ENCODE measurements around the gene ANXA2R. TPM values are rescaled to one million over a fixed set of nuclear protein-coding genes. Genes with fewer than 3 reads are reported as not detected.
A peak's percentile ranks its signal among the peaks of the same experiment; 100 is the strongest.
"Not testable (repeated sequence)": the region's sequence is repeated elsewhere in the genome, so short reads cannot be mapped to it uniquely, and the experiment has no call there.

ANXA2R gene
- total RNA-seq, 1 donor from 2014 or later = 6.5 TPM

DNA sequence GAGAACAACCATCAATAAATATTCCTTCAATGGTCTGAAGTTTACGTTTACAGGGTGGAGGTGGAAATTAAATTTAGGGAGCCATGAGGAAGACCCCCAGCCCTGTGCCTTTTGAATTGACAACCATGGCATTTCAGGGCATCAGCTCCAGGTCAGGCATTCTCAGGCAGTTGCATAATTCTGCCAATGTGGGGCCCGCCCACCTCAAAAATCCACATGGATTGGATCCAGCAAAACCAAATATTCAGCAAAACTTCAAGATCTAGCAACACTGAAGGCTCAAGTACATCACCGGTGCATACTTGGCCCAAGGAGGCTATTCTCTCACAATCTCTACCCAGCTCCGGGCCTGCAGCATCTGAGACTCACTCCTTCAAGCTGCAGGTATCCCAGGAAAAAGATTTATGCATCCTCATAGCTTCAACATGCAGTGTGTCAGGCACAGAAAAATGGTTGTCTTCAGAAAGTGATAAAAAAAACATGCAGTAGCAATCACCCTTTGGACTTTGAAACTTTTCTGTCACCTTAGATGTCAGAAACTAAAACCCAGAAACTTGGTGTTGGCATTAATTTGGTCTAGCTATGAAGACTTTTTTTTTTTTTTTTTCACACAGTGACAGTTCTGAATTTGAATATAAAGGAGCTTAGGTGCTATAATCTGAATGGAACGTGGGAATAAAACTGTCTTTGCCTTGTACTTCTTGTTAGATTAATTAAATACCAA lies 21.4 kb upstream of the ANXA2R start:
- DNase-seq (ENCODE audit: low read depth in 2 of 2) = no peak

DNA sequence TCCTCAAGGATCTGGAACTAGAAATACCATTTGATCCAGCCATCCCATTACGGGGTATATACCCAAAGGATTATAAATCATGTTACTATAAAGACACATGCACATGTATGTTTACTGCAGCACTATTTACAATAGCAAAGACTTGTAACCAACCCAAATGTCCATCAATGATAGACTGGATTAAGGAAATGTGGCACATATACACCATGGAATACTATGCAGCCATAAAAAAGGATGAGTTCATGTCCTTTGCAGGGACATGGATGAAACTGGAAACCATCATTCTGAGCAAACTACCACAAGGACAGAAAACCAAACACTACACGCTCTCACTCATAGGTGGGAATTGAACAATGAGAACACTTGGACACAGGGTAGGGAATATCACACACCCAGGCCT lies 19.9 kb upstream of the ANXA2R start:
- not testable (repeated sequence) for DNase-seq (ENCODE audit: low read depth in 2 of 2)

DNA sequence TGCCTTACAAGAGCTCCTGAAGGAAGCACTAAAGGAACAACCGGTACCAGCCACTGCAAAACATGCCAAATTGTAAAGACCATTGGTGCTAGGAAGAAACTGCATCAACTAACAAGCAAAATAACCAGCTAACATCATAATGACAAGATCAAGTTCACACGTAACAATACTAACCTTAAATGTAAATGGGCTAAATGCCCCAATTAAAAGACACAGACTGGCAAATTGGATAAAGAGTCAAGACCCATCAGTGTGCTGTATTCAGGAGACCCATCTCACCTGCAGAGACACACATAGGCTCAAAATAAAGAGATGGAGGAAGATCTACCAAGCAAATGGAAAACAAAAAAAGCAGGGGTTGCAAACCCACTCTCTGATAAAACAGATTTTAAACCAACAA lies 15.0 kb upstream of the ANXA2R start:
- not testable (repeated sequence) for DNase-seq (ENCODE audit: low read depth in 2 of 2)

DNA sequence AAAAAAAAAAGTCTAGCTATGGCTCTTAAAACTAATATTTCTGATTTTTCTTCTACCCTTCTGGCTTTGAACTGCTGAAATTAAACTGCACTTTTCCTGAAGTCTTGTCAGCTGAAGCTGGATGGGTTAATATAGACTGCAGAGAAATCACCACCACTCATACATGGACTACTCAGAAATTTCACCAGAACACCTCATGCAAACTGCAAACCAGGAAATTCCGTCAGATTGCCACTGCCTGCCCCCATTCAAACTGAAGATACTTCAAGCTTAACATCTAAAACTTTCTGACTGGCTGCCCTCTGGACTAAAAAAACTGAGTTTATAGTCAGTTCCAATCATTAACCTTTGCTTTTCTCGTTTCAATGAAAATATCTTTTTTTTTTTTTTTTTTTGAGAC lies 11.6 kb upstream of the ANXA2R start:
- no peak for DNase-seq (ENCODE audit: low read depth in 2 of 2)

DNA sequence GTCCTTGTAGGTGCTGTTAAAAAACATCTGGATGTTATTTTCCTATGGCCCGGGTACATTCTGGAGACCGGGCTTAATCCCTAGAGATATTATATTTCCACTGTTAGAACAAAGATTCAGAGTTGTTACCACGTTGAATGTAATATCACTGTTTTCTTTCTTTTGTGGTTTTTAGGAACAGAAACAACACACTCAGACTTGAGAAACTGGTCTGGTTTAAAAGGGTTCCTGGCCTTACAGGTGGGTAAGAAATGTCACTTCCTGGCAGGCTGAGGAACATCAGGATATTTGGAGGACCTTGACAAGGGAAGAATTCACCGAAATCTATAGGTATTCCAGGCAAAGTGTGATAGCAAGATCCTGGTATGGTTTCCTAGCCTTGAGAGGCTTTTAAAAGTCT lies 10.3 kb upstream of the ANXA2R start:
- no peak for DNase-seq (ENCODE audit: low read depth in 2 of 2)

DNA sequence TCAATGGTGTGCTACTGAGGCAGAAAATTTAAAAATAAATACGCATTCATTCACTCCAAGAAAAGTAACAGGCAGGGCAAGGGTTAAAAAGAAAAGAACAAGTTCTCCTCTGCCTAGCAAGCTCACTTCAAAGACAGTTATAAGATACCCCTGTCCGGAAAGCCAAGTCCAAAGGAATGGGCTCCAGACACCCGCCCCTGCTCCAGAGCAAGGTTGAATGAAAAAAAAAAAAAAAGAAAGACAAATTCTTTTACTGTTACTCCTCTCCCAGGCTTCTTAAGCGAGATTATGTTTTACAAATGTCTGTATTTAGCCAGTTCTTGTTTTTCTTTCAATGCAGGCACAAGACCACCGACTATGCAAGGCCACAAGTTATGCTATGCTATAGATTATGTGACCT lies 9.1 kb upstream of the ANXA2R start:
- DNase-seq (ENCODE audit: low read depth in 2 of 2) = no peak

- no peak for DNase-seq (ENCODE audit: low read depth in 2 of 2)
Observed at GRCh38 chr5:43046474-43046873, 6.4 kb upstream of the ANXA2R start.

GRCh38 chr5:43045236-43045635 lies 5.1 kb upstream of the ANXA2R start:
- no peak for DNase-seq (ENCODE audit: low read depth in 2 of 2)

- DNase-seq (ENCODE audit: low read depth in 2 of 2) = peak; percentile 62 to 63
Observed at GRCh38 chr5:43044181-43044914, 4.2 kb upstream of the ANXA2R start.

DNA sequence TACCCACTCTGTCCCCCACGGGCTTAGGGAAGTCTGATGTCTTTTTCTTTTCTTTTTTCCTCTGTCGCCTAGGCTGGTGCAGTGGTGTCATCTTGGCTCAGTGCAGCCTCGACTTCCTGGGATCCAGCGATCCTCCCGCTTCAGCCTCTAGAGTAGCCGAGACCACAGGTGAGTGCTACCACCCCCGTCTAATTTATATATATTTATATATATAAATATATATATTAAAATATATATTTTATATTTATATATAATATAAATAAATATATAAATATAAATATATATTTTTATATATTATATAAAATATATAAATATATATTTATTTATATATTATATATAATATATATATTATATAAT lies 3.3 kb upstream of the ANXA2R start:
- no peak for DNase-seq (ENCODE audit: low read depth in 2 of 2)

- peak; percentile 70 to 84 for DNase-seq (ENCODE audit: low read depth in 2 of 2)
Observed at GRCh38 chr5:43042626-43043399, 2.7 kb upstream of the ANXA2R start.

- DNase-seq (ENCODE audit: low read depth in 2 of 2) = peak; percentile 75 to 78
Observed at GRCh38 chr5:43042176-43042625, 2.1 kb upstream of the ANXA2R start.

GRCh38 chr5:43041669-43042175 lies 1.6 kb upstream of the ANXA2R start:
- DNase-seq (ENCODE audit: low read depth in 2 of 2) = peak; percentile 74 to 87

DNA sequence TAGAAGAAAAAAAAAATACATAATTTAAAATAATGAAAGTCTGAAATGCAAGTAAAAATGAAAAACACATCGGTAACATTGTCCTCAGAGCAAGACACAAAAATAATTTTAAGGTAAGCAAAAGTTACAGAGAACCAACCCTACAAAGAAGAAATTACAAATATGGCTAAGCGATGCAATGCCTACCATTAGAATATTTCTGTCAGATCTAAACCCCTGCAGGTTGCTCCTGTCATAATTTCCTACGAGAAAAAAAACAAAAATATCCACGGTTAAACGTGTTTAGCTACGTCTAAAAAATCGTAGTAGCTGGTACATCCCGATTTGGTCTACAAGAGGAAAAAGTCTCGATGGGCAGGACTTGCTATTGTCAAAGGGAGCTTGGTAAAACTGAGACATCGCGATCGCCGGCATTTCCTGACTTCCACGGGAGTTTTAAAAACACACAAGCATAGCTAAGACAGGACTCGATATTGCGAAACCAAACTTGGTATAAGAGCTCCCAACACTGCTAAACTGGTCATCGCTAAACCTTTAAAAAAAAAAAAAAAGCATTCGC lies 1.1 kb upstream of the ANXA2R start:
- DNase-seq (ENCODE audit: low read depth in 2 of 2) = peak; percentile 68 to 76

- peak; percentile 80 to 82 for DNase-seq (ENCODE audit: low read depth in 2 of 2)
Observed at GRCh38 chr5:43039471-43040286, 440 bp downstream of the ANXA2R start.

DNA sequence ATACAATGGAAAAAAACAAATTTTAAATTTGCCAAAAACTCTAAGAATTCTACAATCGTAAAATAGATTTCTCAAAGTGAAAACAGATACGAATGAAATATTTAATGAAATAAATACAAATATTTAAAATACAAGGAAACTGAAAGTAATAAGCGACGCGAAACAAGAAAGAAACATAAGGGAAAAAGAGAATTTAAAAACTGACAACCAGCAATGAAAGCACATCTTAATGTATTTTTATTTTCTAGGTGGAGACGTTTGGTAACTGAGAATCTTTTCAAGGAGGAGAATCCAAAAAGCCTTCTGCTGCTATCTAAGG lies 1.0 kb downstream of the ANXA2R start:
- no peak for DNase-seq (ENCODE audit: low read depth in 2 of 2)

GRCh38 chr5:43038496-43038989 lies 1.6 kb downstream of the ANXA2R start:
- peak; percentile 57 for DNase-seq (ENCODE audit: low read depth in 2 of 2)

- DNase-seq (ENCODE audit: low read depth in 2 of 2) = peak; percentile 84 to 88
Observed at GRCh38 chr5:43037636-43038495, 2.3 kb downstream of the ANXA2R start.

GRCh38 chr5:43036856-43037635 lies 3.1 kb downstream of the ANXA2R start:
- peak; percentile 59 to 67 for DNase-seq (ENCODE audit: low read depth in 2 of 2)

Data from lung microvascular endothelial cell (primary cell).